Anterior cingulate cortex (tissue), 58 donors: ENCODE data around the gene WHRN.

Source experiments
- DNase-seq, 58 donors: peaks; one replicate each; lab custom pipeline; 2025; lab: John Stamatoyannopoulos, UW

The WHRN gene

GRCh38 chr9:114494776-114495569, 10.3 kb downstream of the WHRN start:
- peak in 1 of 58 donors; percentile 3 for DNase-seq

DNA sequence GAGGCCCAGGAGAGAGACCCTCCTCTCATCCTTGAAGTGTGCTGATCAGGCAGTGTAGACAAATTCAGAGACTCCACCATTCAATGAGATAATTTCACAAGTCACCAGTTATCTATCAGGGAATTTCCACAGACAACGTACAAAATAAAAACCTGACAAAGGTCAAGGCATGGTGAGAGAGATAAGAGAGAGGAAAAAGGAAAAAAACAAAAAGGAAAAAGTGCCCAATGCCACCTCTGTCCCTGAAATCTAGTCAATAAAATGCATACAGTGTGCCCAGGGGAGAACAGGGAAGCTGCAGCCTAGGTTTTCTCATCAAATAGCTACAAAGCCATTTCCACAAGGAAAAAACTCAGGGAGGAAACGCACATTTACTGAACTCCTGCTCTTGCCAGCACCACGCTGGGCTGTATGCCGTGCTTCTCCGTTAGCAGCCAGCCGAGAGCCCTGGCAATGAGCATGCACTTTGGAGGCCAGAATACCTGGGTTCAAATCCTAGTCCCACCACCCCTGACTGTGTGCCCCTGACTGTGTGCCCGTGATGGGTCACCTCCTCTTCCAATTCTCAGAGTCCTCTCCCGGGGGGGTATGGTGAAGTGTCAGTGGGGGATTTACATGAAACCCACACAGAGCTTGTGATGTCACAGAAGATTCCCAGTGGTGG, 11.6 kb downstream of the WHRN start:
- no peak for DNase-seq

DNA sequence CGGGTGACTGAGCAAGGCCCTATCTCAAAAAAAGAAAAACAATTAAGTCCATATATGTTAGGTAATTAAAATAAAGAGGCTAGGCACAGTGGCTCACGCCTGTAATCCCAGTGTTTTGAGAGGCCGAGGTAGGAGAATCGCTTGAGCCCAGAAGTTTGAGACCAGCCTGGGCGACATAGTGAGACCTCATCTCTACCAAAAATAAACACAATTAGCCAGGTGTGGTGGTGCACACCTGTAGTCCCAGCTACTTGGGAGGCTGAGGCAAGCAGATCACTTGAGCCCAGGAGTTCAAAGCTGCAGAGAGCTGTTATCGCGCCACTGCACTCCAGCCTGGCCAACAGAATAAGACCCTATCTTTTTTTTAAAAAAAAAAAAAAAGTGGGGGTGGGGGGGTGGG, 12.3 kb downstream of the WHRN start:
- DNase-seq, result no peak

GRCh38 chr9:114491430-114492003, 13.8 kb downstream of the WHRN start:
- DNase-seq, result no peak

GRCh38 chr9:114489928-114490327, 15.3 kb downstream of the WHRN start:
- no peak for DNase-seq

GRCh38 chr9:114488398-114489129, 16.7 kb downstream of the WHRN start:
- DNase-seq, result no peak

GRCh38 chr9:114487607-114488300, 17.5 kb downstream of the WHRN start:
- peak in 43 of 58 donors; percentile 4 to 69 (median 32) for DNase-seq

GRCh38 chr9:114486205-114486963, 18.9 kb downstream of the WHRN start:
- no peak for DNase-seq

- DNase-seq, result no peak
Observed at GRCh38 chr9:114484854-114485443, 20.3 kb downstream of the WHRN start.

DNA sequence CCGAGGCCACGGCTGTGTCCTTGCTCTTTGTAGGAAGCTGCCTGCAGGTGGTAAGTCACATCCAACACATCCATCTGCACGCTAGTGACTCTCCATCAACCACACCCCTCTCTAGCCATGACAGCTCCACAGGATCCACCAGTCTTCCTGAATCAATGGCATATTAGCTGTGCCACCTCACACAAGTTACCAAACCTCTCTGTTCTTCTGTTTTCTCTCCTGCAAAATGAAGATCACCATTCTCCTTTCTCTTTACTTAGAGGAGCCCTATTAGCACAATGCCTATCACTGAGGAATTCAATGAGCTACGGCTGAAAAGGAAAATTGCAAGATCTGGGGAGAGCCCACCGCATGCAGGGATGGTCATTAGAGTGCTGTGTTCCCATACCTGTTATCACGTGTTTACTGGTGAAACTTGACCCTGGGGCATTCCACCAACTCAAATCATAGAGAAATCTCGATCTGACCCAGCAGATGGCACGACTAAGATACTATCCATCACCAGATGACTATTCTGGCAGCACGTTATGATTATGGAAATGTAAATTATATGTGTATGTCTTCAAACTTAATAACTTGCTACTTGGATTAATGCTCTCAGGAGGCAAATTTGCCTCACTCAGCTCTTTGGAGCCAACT, 20.9 kb downstream of the WHRN start:
- DNase-seq, result no peak

DNA sequence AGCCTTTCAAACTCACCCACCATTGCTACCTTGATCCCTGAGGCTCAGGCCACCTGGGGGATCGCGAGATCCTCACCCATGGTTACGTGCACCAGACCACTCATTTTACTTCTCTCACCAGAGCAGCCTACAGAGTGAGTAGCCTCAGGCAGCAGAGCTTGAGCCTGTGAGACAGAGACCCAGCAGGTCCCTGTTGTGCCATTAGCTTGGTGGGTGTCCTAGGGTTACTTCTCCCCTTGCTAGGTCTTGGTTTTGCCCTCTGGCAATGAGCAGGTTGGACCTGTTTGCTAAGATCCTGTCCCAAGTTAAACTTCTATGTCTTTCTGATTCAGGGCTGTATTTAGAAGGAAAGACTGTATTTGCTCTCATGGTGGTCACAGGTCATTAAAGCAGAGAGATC, 21.8 kb downstream of the WHRN start:
- no peak for DNase-seq

DNA sequence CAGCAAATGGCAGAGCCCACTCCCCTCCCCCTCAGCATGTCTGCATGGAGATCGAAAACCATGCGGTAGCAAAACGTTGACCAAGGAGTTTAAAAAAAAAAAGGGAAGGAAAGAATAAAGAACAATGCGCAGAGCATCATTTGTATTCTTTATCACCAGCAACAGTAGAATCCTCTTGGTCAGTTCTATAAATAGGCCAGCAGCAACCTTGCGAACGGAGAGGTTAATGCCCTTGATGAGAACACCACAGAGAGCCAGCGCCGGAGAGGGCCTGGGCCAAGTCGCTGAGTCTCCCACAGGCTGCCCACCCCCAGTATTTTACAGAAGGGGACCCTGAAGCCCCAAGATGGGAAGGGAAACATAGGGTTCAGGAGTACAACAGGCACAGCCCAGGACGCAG, 22.7 kb downstream of the WHRN start:
- no peak for DNase-seq

DNA sequence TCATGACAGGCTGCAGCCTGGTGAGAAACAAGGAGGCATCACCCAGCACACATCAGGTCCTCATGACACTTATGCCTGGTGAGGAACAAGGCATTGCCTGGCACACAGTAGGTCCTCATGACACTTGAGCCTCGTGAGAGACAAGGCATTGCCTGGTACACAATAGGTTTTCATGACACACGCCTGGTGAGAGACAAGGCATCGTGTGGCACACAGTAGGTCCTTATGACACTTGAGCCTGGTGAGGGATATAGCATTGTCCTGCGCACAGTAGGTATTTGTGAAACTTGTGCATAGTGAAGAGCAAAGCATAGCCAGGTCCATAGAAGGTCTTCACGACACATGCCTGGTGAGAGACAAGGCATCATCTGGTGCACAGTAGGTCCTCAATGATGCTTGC, 23.5 kb downstream of the WHRN start:
- no peak for DNase-seq

GRCh38 chr9:114480746-114481435, 24.4 kb downstream of the WHRN start:
- DNase-seq, result no peak

DNA sequence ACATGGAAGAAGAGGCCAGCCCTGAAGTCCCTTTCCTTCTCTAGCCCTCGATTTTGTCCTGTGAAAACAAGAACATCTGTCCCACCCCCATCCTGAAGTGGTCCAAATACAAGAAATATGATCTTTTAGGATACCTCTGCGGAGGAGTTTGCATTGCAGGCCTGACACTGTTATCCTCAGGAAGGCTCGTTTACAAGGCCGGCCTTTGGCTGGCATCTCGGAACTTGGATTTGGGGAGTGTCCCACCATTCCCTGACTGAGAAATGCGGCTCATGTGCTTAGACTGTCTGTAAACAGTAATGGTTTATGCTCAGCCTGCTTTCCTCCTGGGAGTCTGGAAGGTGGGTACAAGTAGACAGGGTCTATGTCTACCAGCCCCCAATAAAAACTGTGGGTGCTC, 26.4 kb downstream of the WHRN start:
- no peak for DNase-seq

GRCh38 chr9:114478459-114478858, 26.8 kb downstream of the WHRN start:
- no peak for DNase-seq

DNA sequence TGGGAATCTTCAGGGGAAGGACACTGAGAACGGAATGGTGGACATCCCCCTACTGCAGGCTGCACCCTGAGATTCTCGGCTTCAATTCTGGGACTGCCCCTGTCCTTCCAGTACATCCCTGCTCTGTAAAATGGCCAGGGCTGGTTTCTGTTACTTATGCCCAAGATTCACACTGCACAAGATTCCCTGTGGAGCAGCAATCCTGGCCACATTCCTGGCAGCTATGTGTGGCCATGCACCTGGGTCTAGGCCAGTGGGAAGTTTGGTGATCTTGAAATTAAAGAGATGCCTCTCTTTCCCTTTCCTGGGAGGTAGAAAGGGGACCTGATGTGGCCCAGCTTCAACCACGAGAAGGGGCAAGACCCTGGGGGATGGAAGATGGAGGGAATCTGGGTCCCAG, 27.6 kb downstream of the WHRN start:
- DNase-seq, result no peak

GRCh38 chr9:114476891-114477469, 28.3 kb downstream of the WHRN start:
- no peak for DNase-seq
